ENCODE measurements around the gene MBL2. TPM values are rescaled to one million over a fixed set of nuclear protein-coding genes. Genes with fewer than 3 reads are reported as not detected.

The MBL2 gene
- polyA plus RNA-seq, 1 of the 3 experiments (the other 2 are of a cell fraction), result not detected

DNA sequence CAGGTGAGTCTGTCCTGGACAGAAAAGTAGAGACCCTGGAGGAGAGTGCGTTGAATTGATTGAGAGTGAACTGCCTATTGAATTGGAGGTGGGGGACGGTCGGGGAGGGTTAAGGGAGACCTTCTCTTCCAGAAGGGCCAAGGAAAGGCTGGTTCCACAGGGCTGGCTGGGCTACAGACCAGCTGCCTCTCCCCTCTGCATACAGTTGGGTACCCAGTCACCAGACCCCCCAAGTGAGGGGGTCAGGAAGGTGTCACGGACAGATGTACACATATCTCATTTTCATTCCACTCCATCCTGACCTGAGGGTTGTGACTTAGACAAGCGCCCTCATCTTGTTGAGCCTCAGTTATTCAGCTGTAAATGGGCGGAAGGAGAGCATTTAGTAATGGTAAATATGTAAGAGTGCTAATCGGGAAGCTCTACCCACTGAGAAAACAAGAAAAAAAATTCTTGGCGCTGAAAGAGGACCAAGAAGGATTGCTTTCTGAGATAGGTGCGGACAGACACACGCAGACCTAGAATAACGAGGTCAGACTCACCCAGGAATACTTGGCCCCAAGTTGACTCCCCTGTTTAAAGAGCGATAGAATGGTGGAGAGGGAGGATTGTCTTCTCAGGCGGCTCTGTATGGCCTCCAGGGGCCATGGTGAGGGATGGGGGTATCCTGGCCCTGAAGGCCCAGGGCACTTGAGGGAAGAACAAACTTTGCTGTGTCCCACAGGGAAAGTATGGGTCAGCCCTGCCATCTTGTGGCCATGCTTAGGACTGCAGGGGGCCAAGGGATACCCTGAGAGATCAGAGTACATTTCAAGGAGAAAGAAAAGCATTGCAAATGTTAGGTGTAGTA lies 7.2 kb upstream of the MBL2 start (continued):
- TF ChIP-seq, protein P1, sequence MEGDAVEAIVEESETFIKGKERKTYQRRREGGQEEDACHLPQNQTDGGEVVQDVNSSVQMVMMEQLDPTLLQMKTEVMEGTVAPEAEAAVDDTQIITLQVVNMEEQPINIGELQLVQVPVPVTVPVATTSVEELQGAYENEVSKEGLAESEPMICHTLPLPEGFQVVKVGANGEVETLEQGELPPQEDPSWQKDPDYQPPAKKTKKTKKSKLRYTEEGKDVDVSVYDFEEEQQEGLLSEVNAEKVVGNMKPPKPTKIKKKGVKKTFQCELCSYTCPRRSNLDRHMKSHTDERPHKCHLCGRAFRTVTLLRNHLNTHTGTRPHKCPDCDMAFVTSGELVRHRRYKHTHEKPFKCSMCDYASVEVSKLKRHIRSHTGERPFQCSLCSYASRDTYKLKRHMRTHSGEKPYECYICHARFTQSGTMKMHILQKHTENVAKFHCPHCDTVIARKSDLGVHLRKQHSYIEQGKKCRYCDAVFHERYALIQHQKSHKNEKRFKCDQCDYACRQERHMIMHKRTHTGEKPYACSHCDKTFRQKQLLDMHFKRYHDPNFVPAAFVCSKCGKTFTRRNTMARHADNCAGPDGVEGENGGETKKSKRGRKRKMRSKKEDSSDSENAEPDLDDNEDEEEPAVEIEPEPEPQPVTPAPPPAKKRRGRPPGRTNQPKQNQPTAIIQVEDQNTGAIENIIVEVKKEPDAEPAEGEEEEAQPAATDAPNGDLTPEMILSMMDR (IDR thresholded peaks at IDR 0.05), result peak; percentile 93
- TF ChIP-seq RXRA (IDR thresholded peaks at IDR 0.05; ENCODE audit: borderline replicate concordance, low read depth) (no peak), GABPA (IDR thresholded peaks at IDR 0.05; ENCODE audit: low read depth) (no peak), YY1 (IDR thresholded peaks at IDR 0.05; ENCODE audit: low read depth) (no peak), TEAD4 (IDR thresholded peaks at IDR 0.05; ENCODE audit: borderline replicate concordance, insufficient read depth) (no peak), ELF1 (IDR thresholded peaks at IDR 0.05) (no peak), FOXJ3 (CRISPR knock-in tag; IDR thresholded peaks at IDR 0.05) (no peak), MXI1 (IDR thresholded peaks at IDR 0.05; ENCODE audit: low read depth, low read length) (no peak)
- TF ChIP-seq, protein P2, sequence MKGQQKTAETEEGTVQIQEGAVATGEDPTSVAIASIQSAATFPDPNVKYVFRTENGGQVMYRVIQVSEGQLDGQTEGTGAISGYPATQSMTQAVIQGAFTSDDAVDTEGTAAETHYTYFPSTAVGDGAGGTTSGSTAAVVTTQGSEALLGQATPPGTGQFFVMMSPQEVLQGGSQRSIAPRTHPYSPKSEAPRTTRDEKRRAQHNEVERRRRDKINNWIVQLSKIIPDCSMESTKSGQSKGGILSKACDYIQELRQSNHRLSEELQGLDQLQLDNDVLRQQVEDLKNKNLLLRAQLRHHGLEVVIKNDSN (IDR thresholded peaks at IDR 0.05; ENCODE audit: borderline replicate concordance, low read depth), result no peak
- TF ChIP-seq, protein P3, sequence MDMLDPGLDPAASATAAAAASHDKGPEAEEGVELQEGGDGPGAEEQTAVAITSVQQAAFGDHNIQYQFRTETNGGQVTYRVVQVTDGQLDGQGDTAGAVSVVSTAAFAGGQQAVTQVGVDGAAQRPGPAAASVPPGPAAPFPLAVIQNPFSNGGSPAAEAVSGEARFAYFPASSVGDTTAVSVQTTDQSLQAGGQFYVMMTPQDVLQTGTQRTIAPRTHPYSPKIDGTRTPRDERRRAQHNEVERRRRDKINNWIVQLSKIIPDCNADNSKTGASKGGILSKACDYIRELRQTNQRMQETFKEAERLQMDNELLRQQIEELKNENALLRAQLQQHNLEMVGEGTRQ (IDR thresholded peaks at IDR 0.05; ENCODE audit: borderline replicate concordance, low read depth, low read length), result no peak
- TF ChIP-seq, protein P4, sequence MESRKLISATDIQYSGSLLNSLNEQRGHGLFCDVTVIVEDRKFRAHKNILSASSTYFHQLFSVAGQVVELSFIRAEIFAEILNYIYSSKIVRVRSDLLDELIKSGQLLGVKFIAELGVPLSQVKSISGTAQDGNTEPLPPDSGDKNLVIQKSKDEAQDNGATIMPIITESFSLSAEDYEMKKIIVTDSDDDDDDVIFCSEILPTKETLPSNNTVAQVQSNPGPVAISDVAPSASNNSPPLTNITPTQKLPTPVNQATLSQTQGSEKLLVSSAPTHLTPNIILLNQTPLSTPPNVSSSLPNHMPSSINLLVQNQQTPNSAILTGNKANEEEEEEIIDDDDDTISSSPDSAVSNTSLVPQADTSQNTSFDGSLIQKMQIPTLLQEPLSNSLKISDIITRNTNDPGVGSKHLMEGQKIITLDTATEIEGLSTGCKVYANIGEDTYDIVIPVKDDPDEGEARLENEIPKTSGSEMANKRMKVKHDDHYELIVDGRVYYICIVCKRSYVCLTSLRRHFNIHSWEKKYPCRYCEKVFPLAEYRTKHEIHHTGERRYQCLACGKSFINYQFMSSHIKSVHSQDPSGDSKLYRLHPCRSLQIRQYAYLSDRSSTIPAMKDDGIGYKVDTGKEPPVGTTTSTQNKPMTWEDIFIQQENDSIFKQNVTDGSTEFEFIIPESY (IDR thresholded peaks at IDR 0.05; ENCODE audit: borderline replicate concordance, low read depth), result no peak
- TF ChIP-seq, protein P5, sequence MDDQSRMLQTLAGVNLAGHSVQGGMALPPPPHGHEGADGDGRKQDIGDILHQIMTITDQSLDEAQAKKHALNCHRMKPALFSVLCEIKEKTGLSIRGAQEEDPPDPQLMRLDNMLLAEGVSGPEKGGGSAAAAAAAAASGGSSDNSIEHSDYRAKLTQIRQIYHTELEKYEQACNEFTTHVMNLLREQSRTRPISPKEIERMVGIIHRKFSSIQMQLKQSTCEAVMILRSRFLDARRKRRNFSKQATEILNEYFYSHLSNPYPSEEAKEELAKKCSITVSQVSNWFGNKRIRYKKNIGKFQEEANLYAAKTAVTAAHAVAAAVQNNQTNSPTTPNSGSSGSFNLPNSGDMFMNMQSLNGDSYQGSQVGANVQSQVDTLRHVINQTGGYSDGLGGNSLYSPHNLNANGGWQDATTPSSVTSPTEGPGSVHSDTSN (IDR thresholded peaks at IDR 0.05), result no peak
- TF ChIP-seq, protein P6, sequence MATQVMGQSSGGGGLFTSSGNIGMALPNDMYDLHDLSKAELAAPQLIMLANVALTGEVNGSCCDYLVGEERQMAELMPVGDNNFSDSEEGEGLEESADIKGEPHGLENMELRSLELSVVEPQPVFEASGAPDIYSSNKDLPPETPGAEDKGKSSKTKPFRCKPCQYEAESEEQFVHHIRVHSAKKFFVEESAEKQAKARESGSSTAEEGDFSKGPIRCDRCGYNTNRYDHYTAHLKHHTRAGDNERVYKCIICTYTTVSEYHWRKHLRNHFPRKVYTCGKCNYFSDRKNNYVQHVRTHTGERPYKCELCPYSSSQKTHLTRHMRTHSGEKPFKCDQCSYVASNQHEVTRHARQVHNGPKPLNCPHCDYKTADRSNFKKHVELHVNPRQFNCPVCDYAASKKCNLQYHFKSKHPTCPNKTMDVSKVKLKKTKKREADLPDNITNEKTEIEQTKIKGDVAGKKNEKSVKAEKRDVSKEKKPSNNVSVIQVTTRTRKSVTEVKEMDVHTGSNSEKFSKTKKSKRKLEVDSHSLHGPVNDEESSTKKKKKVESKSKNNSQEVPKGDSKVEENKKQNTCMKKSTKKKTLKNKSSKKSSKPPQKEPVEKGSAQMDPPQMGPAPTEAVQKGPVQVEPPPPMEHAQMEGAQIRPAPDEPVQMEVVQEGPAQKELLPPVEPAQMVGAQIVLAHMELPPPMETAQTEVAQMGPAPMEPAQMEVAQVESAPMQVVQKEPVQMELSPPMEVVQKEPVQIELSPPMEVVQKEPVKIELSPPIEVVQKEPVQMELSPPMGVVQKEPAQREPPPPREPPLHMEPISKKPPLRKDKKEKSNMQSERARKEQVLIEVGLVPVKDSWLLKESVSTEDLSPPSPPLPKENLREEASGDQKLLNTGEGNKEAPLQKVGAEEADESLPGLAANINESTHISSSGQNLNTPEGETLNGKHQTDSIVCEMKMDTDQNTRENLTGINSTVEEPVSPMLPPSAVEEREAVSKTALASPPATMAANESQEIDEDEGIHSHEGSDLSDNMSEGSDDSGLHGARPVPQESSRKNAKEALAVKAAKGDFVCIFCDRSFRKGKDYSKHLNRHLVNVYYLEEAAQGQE (IDR thresholded peaks at IDR 0.05; ENCODE audit: low read depth, low read length), result no peak

Measured in SK-N-SH (cell line).